Testis (tissue), 2 donors: ENCODE measurements around the gene DLEC1.

Source experiments
- POLR2A ChIP-seq: fragments of 450-650 bp; IDR thresholded peaks from one replicate; pipeline ENCODE4 v1.6.1; 2017; ENCODE audit warnings: antibody characterized with exemption, mild to moderate bottlenecking, moderate library complexity
- TF ChIP-seq, protein P1 (sequence below), 3 experiments: fragments of 450-650 bp in 2 of 3; fragments of 200-600 bp in 1 of 3; sonication (generic) in 1 of 3; IDR thresholded peaks; one replicate each; pipeline ENCODE4 v1.5.1; 2016 to 2019; ENCODE audit warnings: antibody characterized with exemption in 3 of 3, mild to moderate bottlenecking in 2 of 3, moderate library complexity in 1 of 3

DNA sequence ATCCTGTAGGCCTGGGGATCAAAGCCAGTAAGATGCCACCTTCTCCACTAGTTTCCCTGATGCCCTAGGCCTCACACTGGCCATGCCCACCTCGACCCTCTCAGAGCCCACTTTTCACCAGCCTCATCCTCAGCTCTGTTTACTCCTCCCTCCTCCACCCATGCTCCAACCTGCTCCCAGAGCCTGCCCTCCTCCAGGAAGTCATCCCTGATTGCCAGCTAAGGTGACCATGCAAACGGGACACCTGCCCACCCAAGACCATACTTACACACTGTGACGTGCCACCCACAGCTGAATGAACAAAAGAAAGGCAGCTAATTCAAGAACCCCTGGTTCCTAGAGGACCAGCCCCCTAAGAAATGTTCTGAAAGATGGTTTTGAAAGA is 18.7 kb upstream of the DLEC1 start:
- TF ChIP-seq POLR2A, result no peak
- TF ChIP-seq, protein P1, sequence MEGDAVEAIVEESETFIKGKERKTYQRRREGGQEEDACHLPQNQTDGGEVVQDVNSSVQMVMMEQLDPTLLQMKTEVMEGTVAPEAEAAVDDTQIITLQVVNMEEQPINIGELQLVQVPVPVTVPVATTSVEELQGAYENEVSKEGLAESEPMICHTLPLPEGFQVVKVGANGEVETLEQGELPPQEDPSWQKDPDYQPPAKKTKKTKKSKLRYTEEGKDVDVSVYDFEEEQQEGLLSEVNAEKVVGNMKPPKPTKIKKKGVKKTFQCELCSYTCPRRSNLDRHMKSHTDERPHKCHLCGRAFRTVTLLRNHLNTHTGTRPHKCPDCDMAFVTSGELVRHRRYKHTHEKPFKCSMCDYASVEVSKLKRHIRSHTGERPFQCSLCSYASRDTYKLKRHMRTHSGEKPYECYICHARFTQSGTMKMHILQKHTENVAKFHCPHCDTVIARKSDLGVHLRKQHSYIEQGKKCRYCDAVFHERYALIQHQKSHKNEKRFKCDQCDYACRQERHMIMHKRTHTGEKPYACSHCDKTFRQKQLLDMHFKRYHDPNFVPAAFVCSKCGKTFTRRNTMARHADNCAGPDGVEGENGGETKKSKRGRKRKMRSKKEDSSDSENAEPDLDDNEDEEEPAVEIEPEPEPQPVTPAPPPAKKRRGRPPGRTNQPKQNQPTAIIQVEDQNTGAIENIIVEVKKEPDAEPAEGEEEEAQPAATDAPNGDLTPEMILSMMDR (IDR thresholded peaks at IDR 0.05), result no peak
